ENCODE results near the gene IGIP.

IGIP gene

DNA sequence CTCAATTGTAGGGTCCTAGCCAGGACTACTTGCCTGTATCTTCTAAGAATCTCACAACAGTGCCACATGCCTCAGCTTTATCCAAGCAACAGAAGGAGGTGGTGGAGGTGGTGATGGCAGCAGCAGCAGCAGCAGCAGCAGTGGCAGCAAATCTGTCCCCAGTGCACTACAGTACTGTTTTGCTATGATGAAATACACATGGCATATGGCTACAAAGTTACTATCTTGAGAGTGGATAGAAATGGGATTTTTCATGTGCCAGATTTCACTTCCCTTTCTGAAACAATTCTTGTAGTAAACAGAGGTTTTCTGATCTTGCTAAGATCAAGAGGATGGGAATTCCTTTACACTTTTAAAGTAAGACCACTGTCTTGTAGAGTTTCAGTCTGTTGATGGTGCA lies 41.2 kb downstream of the IGIP start:
- no peak for DNase-seq

DNA sequence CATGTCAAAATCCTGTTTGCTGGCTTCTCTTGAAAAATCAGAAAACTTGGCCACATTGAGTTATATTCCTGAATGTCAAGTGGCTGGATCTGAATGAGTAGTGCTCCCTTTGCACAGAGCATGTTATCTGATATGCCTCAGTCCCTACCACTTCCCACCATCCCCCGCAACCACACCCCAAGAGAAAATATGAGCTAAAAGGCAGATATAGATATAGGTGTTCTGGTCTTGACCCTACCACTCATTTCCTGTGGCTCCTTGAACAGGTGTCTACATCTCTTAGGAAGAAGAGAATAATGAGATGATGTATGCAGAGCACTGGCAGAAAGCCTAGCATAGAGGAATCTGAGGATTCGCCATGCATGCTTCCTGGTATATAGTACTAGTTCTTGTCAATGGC lies 42.6 kb downstream of the IGIP start:
- DNase-seq: no peak

DNA sequence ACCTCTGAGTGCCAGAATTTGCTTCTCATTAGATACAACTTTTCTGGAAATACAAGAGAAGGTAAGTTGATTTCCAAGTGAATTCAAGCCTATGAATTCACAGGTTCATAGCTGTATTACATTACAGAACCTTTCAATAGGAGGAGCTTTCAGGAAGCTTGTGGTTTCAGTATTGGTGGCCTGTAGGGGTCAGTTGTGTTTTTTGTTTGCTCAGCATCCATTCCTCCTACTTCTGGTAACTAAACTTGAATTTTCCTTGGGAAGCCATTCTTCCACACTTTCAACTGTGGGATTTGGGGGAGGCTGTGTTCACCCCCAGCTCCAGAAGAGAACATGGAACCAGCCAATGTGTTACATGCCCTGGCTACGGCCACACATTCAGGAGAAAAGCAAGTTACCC lies 43.7 kb downstream of the IGIP start:
- peak; percentile 19 for DNase-seq

DNA sequence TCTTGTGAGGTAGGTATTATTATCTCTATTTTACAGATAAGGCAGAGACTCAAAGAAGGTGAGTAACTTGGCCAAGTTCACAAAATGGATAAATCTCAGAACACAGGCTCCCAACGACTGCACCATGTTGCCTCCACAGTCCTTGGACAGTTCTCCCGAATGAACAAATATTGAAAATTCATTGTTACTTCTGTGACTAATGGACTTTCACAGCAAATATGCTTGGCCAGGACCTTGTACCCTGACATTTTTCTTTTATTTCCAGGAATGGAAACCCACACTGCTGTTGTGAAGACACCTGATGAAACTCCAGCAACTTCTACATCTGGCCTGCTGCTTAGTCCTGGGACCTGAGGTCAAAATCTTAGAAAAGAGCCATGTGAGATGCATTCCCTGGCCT lies 46.7 kb downstream of the IGIP start:
- DNase-seq: no peak

DNA sequence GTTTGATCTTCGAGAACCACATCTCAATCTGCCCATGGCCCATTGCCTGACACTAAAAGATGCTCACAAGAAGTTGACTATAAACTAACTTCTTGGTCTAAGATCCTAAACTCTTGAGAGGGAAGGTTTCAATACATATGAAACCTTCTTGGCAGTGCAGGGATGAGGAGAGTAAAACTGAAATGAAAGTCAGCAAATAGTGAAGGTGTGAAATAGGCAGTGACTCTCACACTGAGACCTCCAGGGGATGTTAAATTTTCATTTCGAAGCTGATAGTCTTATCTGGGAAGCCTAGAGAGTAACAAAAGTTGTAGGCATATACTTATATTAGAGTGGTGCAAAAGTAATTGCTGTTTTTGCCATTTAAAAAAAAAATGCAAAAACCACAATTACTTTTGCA lies 48.3 kb downstream of the IGIP start:
- no peak for DNase-seq

DNA sequence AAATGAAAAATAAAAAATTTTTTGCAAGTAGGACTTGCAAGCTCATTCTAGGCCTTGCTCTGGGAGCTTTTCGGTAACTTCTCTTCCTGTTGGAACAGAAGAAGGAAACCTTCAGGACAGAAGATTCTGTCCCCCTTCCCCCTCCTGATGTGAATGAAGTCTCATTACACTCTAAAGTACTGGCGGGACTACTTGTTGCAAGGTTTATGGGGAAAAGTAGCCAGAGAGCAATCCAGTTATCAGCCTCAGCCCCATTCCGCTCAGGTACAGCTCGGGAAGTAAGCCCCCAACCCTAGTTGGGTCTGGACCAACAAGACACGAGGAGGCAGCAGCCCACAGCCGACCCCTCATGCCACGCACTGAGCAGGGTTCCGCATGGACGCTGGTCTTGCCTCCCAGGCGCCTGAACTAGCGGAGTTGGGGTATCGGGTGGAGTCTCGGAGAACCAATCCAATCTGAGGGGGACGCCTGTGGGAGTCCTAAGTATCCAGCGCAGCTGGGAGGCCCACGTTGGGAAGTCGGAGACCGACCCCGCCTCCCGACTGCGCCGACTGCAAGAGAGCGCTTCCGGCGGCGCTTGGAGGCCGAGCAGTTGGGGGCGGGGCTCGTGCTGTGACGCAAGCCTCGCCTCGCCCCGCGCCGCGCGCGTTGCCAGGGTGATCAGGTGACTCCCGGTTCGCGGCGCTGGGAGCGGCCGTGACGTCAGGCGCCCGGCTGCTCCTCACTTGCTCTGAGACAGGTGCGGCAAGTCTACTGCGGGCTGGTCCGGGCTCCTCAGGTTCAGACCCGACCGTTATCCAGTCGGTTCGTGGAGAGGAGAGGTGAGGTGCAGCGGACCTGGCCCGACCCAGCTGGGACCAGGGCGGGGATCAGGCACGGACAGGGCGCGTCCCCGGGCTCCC lies 49.0 kb downstream of the IGIP start, which contains the start of gene CYSTM1:
TSS of gene CYSTM1 (plus strand) at position 724 of the 902 bp plus-strand sequence. CDS start 19,278 bp downstream, outside the sequence.
- peak; percentile 99 for DNase-seq

DNA sequence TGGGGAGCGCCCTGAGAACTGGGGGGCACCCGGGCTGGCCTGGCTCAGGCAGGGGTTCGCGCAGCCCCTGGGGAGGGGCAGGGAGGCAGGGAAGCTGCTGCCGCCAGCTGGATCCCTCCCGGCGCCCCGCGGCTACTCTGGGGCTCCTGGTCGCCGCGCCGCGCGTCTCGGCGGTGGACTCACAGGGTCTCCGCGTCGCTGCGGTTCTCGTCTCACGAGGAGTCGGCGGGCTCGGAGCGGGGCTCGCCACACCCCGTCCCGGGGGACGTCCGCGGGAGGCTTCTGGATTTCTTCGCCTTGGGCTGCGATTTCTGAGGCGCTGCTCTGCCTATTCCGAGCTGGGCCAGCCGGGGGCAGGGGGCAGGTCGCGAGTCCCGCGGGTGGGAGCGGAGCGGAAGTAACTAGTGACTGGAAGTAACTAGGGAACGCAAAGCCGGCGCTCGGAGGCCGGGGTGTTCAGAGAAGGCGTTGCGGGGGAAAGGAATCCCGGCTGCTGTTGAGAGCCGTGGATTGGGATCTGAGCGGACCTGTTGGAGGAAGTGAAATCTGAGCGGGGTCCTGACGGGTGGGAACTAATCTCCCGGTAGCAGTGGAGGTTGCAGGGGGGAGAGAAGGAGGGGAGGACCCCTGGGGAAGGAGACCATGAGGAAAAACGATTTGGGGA lies 49.8 kb downstream of the IGIP start:
- DNase-seq: peak; percentile 89

DNA sequence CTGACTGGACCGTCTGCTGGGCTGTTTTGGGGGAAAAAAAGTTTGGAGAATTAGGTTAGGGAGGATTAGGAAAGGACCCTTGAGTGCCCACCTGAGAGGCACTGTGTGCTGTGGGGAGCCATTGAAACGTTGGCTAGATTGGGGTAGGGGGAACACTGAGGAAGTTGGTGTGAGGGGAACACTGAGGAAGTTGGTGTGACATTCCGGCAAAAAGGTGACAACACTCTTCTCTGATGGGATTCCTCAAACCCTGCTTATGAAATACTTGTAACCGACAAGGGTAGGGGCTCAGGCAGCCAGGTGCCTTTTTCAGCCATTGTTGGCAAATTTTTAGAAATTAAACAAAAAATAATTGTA lies 50.3 kb downstream of the IGIP start:
- DNase-seq: no peak

DNA sequence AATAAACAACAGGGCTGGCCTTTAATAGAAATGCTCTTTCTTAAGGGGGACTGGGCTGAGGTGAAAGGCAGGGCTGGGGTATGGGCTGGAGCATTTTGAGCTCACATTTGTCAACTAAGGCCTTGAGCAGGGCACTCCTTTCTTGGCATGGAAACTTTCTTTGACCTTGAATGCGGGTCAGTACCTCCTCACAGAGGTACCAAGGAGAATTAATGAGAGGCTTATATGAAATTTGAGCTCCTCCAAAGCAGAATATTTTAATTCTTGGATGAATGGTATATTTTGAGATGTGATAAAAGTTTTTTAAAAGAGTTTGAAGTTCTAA lies 52.3 kb downstream of the IGIP start:
- no peak for DNase-seq

DNA sequence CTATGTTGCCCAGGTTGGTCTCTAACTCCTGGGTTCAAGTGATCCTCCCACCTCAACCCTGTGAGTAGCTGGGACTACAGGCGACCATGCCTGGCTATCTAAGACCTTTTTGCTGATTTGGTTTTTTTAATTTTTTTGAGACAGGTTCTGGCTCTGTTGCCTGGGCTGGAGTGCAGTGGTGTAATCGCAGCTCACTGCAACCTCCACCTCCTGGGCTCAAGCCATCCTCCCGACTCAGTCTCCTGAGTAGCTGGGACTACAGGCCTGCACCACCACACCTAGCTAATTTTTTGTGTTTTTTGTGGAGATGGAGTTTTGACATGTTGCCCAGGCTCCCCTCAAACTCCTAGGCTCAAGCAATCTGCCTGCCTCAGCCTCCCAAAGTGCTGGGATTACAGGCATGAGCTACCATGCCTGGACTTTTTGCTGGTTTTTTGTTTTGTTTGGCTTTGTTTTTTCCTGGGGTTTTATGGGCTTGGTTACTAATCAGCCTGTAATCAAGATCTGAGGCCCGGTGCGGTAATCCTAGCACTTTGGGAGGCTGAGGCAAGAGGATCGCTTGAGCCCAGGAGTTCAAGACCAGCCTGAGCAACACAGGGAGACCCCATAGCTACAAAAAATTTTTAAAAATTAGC lies 52.9 kb downstream of the IGIP start:
- no peak for DNase-seq
